Measurements from ENCODE around the gene UGT2B7. TPM values are rescaled to one million over a fixed set of nuclear protein-coding genes. Genes with fewer than 3 reads are reported as not detected.

UGT2B7 gene
- total RNA-seq, 1 donor from 2014 or later, result 0.97 TPM

- peaks cover 8% of the 10 kb centered on the region for H3K27me3 Mint-ChIP-seq (ENCODE audit: unreplicated experiment)
- H3K4me1 Mint-ChIP-seq (ENCODE audit: unreplicated experiment), result no peaks in the 10 kb centered on the region
- H3K36me3 Mint-ChIP-seq (ENCODE audit: unreplicated experiment), result no peaks in the 10 kb centered on the region
- H3K27ac Mint-ChIP-seq (ENCODE audit: unreplicated experiment), result no peak overlapping the region
- no peak for TF ChIP-seq CTCF (IDR thresholded peaks at IDR 0.05)
- no peak overlapping the region for H3K4me3 Mint-ChIP-seq (ENCODE audit: unreplicated experiment)
- no peak for DNase-seq (ENCODE audit: extremely low spot score, unreplicated experiment)
- H3K9me3 Mint-ChIP-seq (ENCODE audit: unreplicated experiment), result no peaks in the 10 kb centered on the region
Observed at GRCh38 chr4:69154021-69154420, 57.7 kb downstream of the UGT2B7 start.

DNA sequence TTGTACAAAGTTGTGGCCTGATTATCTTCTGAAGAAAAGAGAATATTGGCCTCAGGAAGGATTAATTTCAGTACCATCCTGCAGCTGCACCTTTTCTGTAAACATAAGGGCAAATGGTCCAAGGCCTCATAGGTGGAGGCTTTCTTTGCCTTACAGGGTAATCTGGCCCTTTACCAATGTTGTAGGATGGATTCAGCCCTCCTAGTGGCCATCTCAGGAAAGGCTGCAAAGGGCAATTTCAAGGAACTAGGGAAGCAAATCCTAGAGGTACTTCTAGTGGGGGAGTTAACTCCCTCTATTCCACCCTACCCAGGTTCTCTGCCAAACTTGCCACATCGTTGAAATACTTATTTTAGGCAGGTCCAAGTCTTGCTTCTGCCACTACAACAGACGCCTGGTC is 60.6 kb downstream of the UGT2B7 start:
- Mint-ChIP-seq H3K9me3 (ENCODE audit: unreplicated experiment) (no peaks in the 10 kb centered on the region), H3K36me3 (ENCODE audit: unreplicated experiment) (no peaks in the 10 kb centered on the region), H3K27me3 (ENCODE audit: unreplicated experiment) (peaks cover 5% of the 10 kb centered on the region), H3K27ac (ENCODE audit: unreplicated experiment) (no peak overlapping the region), H3K4me1 (ENCODE audit: unreplicated experiment) (no peaks in the 10 kb centered on the region), H3K4me3 (ENCODE audit: unreplicated experiment) (no peak overlapping the region)
- TF ChIP-seq CTCF (IDR thresholded peaks at IDR 0.05), result peak; percentile 23
- no peak for DNase-seq (ENCODE audit: extremely low spot score, unreplicated experiment)

Other genes starting within 250 kb of the UGT2B7 start
- gene UGT2A3, start 144.7 kb upstream of the UGT2B7 start, total RNA-seq, result not detected in 2 replicates
- not detected in 2 replicates for gene UGT2B11, start 118.3 kb downstream of the UGT2B7 start, total RNA-seq
- not detected in 2 replicates for gene UGT2B28, start 184.0 kb downstream of the UGT2B7 start, total RNA-seq

Measured in osteocyte (in vitro differentiated cells).